Stimulated activated CD8-positive, alpha-beta memory T cell treated with anti-CD3 and anti-CD28 coated beads, Interleukin-7, amount 100 ng/mL, for 24 hours (primary cell): Measurements from ENCODE around the gene GRIN2A.

Experiments
- DNase-seq: peaks from one replicate; pipeline ENCODE4 v3.0.0-alpha.2; 2020; ENCODE audit warnings: low read depth

GRIN2A gene

GRCh38 chr16:10086620-10087019 lies 95.6 kb downstream of the GRIN2A start:
- DNase-seq, result no peak

DNA sequence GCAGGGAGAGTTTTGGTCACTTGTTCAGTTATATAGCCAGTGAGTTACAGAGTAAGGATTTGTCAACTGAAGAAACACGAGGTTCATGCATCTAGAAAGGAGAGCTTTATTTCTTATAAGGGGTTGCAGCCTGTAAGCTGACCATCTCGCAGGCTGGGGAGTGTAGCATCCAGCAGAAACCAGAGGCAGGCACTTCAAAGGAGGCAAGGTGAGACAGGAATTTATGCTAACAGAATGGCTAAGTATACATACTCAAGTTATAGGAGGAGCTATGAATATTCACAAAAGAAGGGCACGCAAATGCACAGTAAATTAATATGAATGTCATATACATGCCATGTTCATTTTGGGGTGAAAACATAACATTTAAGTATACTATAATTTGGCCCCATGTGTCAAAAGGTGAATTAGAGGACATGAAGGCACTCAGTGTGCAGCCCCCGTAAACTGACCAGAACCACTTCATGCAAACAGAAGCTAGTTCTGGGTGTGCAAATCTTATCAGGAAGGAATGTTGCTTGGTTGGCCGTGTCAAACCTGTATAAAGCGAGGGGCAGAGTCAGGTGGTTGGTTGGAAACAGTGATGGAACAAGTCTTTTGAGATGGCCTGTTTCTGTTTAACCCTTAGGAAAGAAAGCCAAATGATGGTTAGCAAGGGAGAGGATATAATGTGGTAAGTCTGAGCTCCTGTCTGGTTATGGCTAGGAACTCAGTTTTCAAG lies 97.0 kb downstream of the GRIN2A start:
- DNase-seq, result no peak

DNA sequence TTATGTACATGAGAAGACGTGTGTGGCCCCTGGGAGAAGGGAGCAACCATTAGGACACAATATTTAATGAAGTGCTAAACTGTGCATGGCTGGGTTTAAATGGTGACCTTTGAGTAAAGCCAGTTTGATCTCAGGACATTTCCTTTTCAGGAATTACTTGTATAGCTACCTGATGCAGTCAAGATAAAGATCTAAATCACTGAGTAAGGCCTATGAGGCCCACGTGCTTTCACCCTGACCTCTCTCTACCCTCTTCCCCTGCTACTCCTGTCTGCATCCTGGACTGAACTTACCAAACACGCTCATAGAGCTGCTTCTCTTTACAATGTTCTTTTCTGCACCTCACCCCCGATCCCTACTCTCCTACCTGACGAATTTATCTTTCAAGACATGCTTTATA lies 98.9 kb downstream of the GRIN2A start:
- no peak for DNase-seq

DNA sequence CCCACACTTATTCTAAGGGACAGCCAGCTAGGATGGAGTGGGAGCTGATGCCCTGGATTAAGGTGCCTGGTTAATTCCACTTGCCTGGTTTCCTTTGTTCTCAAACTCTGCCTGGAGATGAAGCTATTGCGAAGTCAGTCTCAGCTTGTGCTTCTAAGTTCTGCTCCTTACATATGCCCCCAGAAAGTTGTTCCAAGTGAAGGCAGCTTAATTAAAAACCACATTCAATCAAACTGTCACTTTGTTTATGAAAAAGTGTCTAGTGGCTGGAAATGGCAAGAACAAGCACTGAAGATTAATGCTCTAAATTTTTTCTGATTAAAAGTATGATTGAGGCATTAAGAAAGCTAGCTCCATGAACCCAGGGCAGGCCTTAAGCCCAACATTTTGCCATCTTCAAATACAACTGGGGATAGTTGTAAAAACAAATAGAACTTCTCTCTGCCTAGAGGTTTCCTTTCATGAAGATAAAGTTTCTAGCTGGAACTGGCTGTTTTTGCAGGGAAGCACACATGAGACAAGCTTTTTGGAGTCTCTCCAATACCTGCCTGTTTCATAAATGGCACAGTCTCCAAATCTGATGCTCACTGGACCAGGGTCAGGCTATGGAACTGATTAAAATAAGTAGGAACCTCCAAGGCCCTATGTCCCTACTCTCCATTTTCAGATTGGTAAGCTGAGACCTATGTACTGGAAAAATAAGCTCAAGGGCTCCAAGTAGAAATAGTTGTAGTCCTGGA lies 100.9 kb downstream of the GRIN2A start:
- DNase-seq, result no peak

GRCh38 chr16:10080051-10080772 lies 102.0 kb downstream of the GRIN2A start:
- no peak for DNase-seq

DNA sequence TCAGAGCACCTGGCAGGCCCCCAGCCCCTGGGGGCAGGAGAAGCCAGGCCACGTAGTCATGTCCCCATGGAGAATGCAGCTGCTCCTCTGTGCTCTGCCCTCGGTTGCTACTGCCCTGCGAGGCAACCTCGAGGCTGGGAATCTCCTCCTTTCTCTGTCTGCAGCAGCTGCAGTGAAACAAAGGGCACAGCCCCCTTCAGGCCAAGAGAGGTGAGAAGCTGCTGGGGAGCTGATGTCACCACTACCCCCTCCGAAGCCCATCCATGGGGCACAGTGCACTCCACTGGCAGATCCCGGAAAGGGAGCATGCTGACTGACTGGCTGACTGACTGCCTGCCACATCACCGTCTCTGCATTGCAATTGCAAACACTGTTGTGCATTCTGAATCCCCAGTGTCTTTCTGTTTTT lies 103.7 kb downstream of the GRIN2A start:
- DNase-seq, result no peak

DNA sequence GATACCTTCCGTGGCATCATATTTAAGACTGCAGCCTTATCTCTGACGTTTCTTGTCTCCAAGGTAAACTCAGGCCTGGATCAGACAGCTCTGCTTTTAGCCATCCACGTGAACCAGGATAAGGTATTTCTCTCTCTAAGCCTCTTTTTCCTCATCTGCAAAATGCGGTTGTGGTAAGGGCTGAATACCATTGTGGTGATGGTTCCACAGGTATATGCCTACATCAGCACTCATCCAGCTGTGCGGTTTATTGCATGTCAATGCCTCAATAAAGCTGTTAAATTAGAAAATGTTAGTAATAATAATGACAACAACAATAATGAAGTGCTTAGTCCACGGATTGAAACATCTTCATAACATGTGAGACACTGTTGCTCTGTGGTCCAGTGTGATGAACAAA lies 104.4 kb downstream of the GRIN2A start:
- no peak for DNase-seq

DNA sequence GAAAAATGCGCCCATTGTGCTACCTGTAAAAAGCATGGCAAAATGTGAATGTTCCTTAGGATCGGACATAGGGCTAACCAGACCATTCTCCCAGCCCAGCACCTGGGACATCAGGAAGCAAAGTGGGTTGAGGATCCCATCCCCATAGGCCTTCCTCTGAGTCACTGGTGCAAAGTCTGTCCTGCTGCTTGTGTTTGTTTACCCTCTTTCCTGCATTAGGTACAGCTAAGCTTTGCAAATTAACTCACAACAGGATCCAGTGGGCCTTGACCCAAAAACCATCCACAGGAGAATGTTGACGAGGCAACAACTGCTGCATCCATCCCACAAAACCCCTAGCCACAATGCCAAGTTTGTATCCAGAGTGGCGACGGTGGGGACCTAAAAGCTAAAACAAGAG lies 106.2 kb downstream of the GRIN2A start:
- no peak for DNase-seq

- no peak for DNase-seq
Measured at GRCh38 chr16:10070591-10070990, 111.6 kb downstream of the GRIN2A start.

DNA sequence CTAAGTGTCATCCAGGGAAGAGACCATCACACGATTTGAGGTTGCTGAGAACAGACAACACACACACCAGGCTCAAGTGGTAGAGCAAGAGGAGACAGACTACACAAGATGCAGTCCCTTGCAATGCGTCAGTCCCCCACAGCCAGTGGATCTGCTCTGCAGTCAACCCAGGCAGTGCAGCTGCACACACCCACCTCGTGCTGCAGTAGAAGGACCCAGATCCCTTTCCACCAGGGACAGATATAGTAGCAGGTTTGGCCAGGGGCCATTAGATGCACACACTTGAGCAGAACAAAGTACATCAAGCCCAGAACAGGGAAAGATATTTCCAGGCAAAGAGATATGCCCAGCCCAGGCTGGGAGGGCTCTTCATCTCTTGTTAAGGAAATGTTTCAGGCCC lies 112.9 kb downstream of the GRIN2A start:
- no peak for DNase-seq

- no peak for DNase-seq
Measured at GRCh38 chr16:10067835-10068234, 114.4 kb downstream of the GRIN2A start.

DNA sequence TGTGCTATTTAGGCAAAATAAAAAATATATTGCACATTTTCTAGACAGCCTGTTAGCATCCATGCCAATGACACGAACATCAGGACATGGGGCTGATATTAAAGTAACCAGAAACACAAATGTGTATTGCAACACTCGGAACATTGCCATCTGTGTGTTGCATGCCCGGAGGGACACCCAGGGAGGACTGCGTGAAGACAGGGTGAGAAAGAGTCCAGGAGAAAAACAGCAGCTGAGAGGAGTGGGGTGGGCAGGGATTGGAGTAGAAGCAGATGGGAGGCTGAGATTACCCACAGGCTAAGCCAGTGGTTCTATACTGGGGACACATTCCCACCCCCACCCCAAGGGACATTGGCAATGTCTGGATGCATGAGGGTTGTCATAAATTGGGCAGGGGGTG lies 114.8 kb downstream of the GRIN2A start:
- DNase-seq, result no peak

- DNase-seq, result no peak
Measured at GRCh38 chr16:10065019-10065418, 117.2 kb downstream of the GRIN2A start.

GRCh38 chr16:10048850-10049249 lies 133.4 kb downstream of the GRIN2A start:
- no peak for DNase-seq

GRCh38 chr16:10045947-10046346 lies 136.3 kb downstream of the GRIN2A start:
- no peak for DNase-seq

DNA sequence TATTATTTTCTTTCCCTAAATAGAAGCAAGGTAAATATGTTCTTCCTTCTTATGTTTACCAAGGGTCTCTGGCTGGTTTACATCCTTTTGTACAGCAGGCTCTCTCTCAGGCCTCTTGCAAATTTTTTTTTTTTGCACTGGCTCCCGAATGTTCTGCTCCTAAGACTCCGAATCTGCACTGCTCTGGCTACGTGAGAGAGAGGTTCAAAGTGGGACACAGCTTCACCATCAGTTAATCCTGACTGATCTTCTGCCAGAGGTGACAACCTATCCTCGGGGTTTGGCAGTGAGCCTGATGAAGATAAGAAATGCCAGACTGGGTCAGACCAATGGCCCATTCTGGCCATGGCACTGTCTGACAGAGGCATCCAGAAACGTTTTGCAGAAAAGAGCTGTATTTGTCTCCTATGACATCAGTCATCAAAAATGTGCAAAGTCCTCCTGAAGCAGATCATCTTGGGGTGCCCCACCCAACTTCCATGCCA lies 136.9 kb downstream of the GRIN2A start:
- no peak for DNase-seq

- no peak for DNase-seq
Measured at GRCh38 chr16:10040136-10041080, 141.8 kb downstream of the GRIN2A start.

DNA sequence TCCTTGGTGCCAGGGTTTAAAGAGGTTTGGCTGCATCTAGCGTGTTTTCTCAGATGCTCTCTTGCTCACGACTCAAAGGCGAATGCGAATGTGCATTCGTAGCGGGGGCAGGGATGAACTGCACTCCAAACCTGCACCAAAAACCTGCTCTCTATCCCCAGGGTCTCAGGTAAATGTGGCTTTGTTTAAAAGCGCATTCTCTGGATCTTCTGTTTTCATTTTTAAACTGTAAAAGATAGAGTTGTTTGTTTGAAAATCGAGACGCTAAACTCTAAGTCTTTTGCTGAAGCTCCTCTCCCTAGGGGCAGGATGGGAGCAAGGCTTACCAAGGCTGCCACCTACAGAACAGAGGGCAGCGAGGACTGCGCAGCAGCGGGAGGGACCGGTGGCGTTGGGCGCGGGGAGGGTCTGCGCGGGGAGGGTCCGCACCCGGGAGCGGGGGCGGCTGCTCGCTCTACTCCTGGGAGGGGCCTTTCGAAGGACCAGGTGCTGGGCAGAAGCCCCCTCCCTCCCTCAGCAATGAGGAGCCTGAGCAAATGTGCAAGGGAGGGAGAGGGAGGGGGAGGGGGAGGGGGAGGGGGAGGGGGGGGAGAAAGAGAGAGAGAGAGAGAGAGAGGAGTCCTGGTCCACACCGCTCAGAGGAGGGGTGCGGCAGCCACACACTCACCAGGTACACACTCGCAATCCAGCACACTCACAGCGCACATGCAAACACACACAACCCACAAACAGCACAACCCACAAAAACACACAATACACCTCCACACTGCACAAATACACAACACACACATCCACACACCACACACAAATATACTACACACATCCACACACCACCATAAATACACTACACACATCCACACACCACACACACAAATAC lies 142.8 kb downstream of the GRIN2A start:
- no peak for DNase-seq

DNA sequence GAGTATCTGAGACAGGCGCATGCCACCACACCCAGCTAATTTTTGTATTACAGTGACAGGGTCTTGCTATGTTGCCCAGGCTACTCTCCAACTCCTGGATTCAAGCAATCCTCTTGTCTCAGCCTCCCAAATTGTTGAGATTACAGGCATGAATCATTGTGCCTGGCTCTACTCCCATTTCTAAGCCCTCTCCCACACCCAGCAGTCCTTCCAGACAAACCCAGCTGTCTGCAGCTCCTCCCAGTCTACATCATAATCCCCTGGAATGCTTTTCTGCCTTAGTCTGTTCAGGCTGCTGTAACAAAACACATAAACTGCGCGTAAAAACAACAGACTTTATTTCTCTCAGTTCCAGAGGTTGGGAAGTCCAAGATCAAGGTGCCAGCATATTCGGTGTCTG lies 144.5 kb downstream of the GRIN2A start:
- no peak for DNase-seq

- no peak for DNase-seq
Measured at GRCh38 chr16:10036956-10037355, 145.3 kb downstream of the GRIN2A start.

GRCh38 chr16:10033556-10033955 lies 148.7 kb downstream of the GRIN2A start:
- no peak for DNase-seq
